Astrocyte (in vitro differentiated cells and primary cell): ENCODE data around the gene SHROOM2. TPM values are rescaled to one million over a fixed set of nuclear protein-coding genes. Genes with fewer than 3 reads are reported as not detected.
A peak's percentile ranks its signal among the peaks of the same experiment; 100 is the strongest.

Experiments used
- DNase-seq: peaks from one replicate; pipeline ENCODE4 v3.0.0-alpha.2; 2010; ENCODE audit warnings: low read depth
- FAIRE-seq: peaks from 2 replicates; lab custom pipeline; 2011; peaks lifted over from hg19 to GRCh38; lab: Jason Lieb, UNC
- H2AFZ ChIP-seq: 2 replicates; pipeline ENCODE4 v1.6.0; 2012; ENCODE audit warnings: low read depth, low read length, inconsistent platforms
- H3K27ac ChIP-seq: 2 replicates; pipeline ENCODE4 v1.5.1; 2011; ENCODE audit warnings: low read depth, low read length, inconsistent platforms
- H3K27me3 ChIP-seq: 2 replicates; pipeline ENCODE4 v1.6.0; 2011; ENCODE audit warnings: low read length, inconsistent platforms; ENCODE audit not compliant: insufficient read depth
- H3K36me3 ChIP-seq: 2 replicates; pipeline ENCODE4 v1.5.1; 2011; ENCODE audit warnings: low read length, inconsistent platforms; ENCODE audit not compliant: insufficient read depth
- H3K4me1 ChIP-seq: 2 replicates; pipeline ENCODE4 v1.5.1; 2011; ENCODE audit warnings: low read length, inconsistent platforms; ENCODE audit not compliant: insufficient read depth
- H3K4me2 ChIP-seq: 2 replicates; pipeline ENCODE4 v1.6.0; 2012; ENCODE audit warnings: low read length, inconsistent platforms
- H3K4me3 ChIP-seq: 2 replicates; pipeline ENCODE4 v1.5.1; 2011; ENCODE audit warnings: low read depth, mild to moderate bottlenecking, low read length, inconsistent platforms; ENCODE audit not compliant: insufficient read depth
- H3K79me2 ChIP-seq: 2 replicates; pipeline ENCODE4 v1.6.0; 2012; ENCODE audit warnings: mild to moderate bottlenecking, low read length, inconsistent platforms; ENCODE audit not compliant: insufficient read depth
- H3K9ac ChIP-seq: 2 replicates; pipeline ENCODE4 v1.6.0; 2012; ENCODE audit warnings: mild to moderate bottlenecking, low read length, inconsistent platforms
- H3K9me3 ChIP-seq: 2 replicates; pipeline ENCODE4 v1.5.1; 2012; ENCODE audit warnings: low read depth, mild to moderate bottlenecking, low read length, inconsistent platforms; ENCODE audit not compliant: insufficient read depth
- H4K20me1 ChIP-seq: 2 replicates; pipeline ENCODE4 v1.6.0; 2012; ENCODE audit warnings: low read length, inconsistent platforms; ENCODE audit not compliant: insufficient read depth
- H3K27ac Mint-ChIP-seq: one replicate; pipeline ENCODE4 v1.8.0; 2021; ENCODE audit warnings: mild to moderate bottlenecking, mixed read lengths; ENCODE audit not compliant: unreplicated experiment
- H3K27me3 Mint-ChIP-seq: one replicate; pipeline ENCODE4 v1.8.0; 2021; ENCODE audit warnings: low read depth, mixed read lengths; ENCODE audit not compliant: unreplicated experiment
- H3K36me3 Mint-ChIP-seq: one replicate; pipeline ENCODE4 v1.8.0; 2021; ENCODE audit warnings: low read depth, mixed read lengths; ENCODE audit not compliant: unreplicated experiment
- H3K4me1 Mint-ChIP-seq: one replicate; pipeline ENCODE4 v1.8.0; 2021; ENCODE audit warnings: low read depth, mixed read lengths; ENCODE audit not compliant: unreplicated experiment
- H3K4me3 Mint-ChIP-seq: one replicate; pipeline ENCODE4 v1.8.0; 2021; ENCODE audit warnings: mild to moderate bottlenecking, moderate library complexity, mixed read lengths; ENCODE audit not compliant: unreplicated experiment
- H3K9me3 Mint-ChIP-seq: one replicate; pipeline ENCODE4 v1.8.0; 2021; ENCODE audit warnings: mild to moderate bottlenecking, mixed read lengths; ENCODE audit not compliant: unreplicated experiment
- CTCF ChIP-seq: IDR thresholded peaks from 2 replicates; pipeline ENCODE4 v1.5.1; 2011; ENCODE audit warnings: low read depth, mild to moderate bottlenecking, inconsistent platforms, low read length, moderate library complexity; ENCODE audit not compliant: insufficient read depth
- EZH2 ChIP-seq: IDR thresholded peaks from 2 replicates; pipeline ENCODE4 v1.6.1; 2012; ENCODE audit warnings: mild to moderate bottlenecking, low read length, inconsistent platforms; ENCODE audit not compliant: insufficient read depth
- total RNA-seq: library from RNA; stranded (reverse); gene quantifications from 2 replicates; pipeline ENCODE4 v1.2.1, GENCODE V29; 2021

SHROOM2 gene
- total RNA-seq, 1 donor from 2014 or later = 15.9 TPM

GRCh38 chrX:9860826-9861225 is 74.6 kb downstream of the SHROOM2 start:
- H3K9me3 Mint-ChIP-seq = no peaks in the 10 kb centered on the region
- no peaks in the 10 kb centered on the region for H3K27me3 ChIP-seq
- H3K4me1 ChIP-seq = peaks cover 8% of the 10 kb centered on the region
- DNase-seq (no peak), FAIRE-seq (peak; percentile 20)
- no peaks in the 10 kb centered on the region for H4K20me1 ChIP-seq
- H3K79me2 ChIP-seq = no peaks in the 10 kb centered on the region
- no peaks in the 10 kb centered on the region for H3K27me3 Mint-ChIP-seq
- H3K4me2 ChIP-seq = no peak overlapping the region
- H3K4me3 ChIP-seq = no peak overlapping the region
- H3K36me3 Mint-ChIP-seq = no peaks in the 10 kb centered on the region
- H3K9ac ChIP-seq = no peak overlapping the region
- no peak overlapping the region for H3K4me3 Mint-ChIP-seq
- no peak overlapping the region for H2AFZ ChIP-seq
- no peaks in the 10 kb centered on the region for H3K9me3 ChIP-seq
- H3K36me3 ChIP-seq = no peaks in the 10 kb centered on the region
- H3K27ac Mint-ChIP-seq = peak overlapping the region; percentile 41
- no peak overlapping the region for H3K27ac ChIP-seq
- TF ChIP-seq EZH2 (no peak), CTCF (no peak)
- peaks cover 18% of the 10 kb centered on the region for H3K4me1 Mint-ChIP-seq

GRCh38 chrX:9861711-9862110 is 75.5 kb downstream of the SHROOM2 start:
- TF ChIP-seq EZH2 = no peak
- no peak for TF ChIP-seq CTCF
- Mint-ChIP-seq H3K27ac (no peak overlapping the region), H3K36me3 (no peaks in the 10 kb centered on the region), H3K4me3 (no peak overlapping the region), H3K27me3 (no peaks in the 10 kb centered on the region), H3K9me3 (no peaks in the 10 kb centered on the region), H3K4me1 (peaks cover 22% of the 10 kb centered on the region)
- H4K20me1 ChIP-seq = no peaks in the 10 kb centered on the region
- H3K79me2 ChIP-seq = no peaks in the 10 kb centered on the region
- H3K4me1 ChIP-seq = peaks cover 10% of the 10 kb centered on the region
- no peak overlapping the region for H3K4me3 ChIP-seq
- DNase-seq (no peak), FAIRE-seq (no peak)
- no peaks in the 10 kb centered on the region for H3K27me3 ChIP-seq
- H3K9ac ChIP-seq = no peak overlapping the region
- H2AFZ ChIP-seq = no peak overlapping the region
- H3K27ac ChIP-seq = no peak overlapping the region
- no peaks in the 10 kb centered on the region for H3K36me3 ChIP-seq
- H3K4me2 ChIP-seq = no peak overlapping the region
- no peaks in the 10 kb centered on the region for H3K9me3 ChIP-seq

- FAIRE-seq = no peak
- no peak for DNase-seq
- no peaks in the 10 kb centered on the region for H3K27me3 Mint-ChIP-seq
- Histone ChIP-seq H3K4me2 (no peak overlapping the region), H3K79me2 (no peaks in the 10 kb centered on the region), H2AFZ (no peak overlapping the region), H3K4me3 (no peak overlapping the region), H3K27ac (no peak overlapping the region), H4K20me1 (no peaks in the 10 kb centered on the region), H3K9ac (no peak overlapping the region), H3K36me3 (no peaks in the 10 kb centered on the region), H3K9me3 (no peaks in the 10 kb centered on the region), H3K27me3 (no peaks in the 10 kb centered on the region), H3K4me1 (peaks cover 16% of the 10 kb centered on the region)
- no peak overlapping the region for H3K4me3 Mint-ChIP-seq
- H3K9me3 Mint-ChIP-seq = no peaks in the 10 kb centered on the region
- H3K36me3 Mint-ChIP-seq = no peaks in the 10 kb centered on the region
- TF ChIP-seq EZH2 (no peak), CTCF (no peak)
- H3K4me1 Mint-ChIP-seq = peaks cover 29% of the 10 kb centered on the region
- H3K27ac Mint-ChIP-seq = no peak overlapping the region
These were observed 76.3 kb downstream of the SHROOM2 start for GRCh38 chrX:9862525-9862924.
